NCI-H446 treated with DMSO at 0.1 percent for 48 hours (cell line): ENCODE data around the gene KRT13.

Experiments used
- DNase-seq: peaks from one replicate; lab custom pipeline; 2025; lab: John Stamatoyannopoulos, UW

KRT13 gene

GRCh38 chr17:41537614-41537954 lies 32.2 kb upstream of the KRT13 start:
- no peak for DNase-seq

GRCh38 chr17:41536741-41537613 lies 31.6 kb upstream of the KRT13 start:
- DNase-seq: no peak

GRCh38 chr17:41535764-41536481 lies 30.5 kb upstream of the KRT13 start:
- DNase-seq: no peak

GRCh38 chr17:41534899-41535546 lies 29.6 kb upstream of the KRT13 start:
- no peak for DNase-seq

- no peak for DNase-seq
Measured at GRCh38 chr17:41533613-41534012, 28.2 kb upstream of the KRT13 start.

GRCh38 chr17:41532947-41533570 lies 27.6 kb upstream of the KRT13 start:
- DNase-seq: no peak

- no peak for DNase-seq
Measured at GRCh38 chr17:41531993-41532392, 26.6 kb upstream of the KRT13 start.

- DNase-seq: no peak
Measured at GRCh38 chr17:41530062-41531048, 24.9 kb upstream of the KRT13 start.

GRCh38 chr17:41529491-41529915 lies 24.1 kb upstream of the KRT13 start:
- no peak for DNase-seq

GRCh38 chr17:41528959-41529353 lies 23.5 kb upstream of the KRT13 start:
- DNase-seq: no peak

GRCh38 chr17:41527063-41528023 lies 21.9 kb upstream of the KRT13 start:
- DNase-seq: no peak

GRCh38 chr17:41524261-41524660 lies 18.8 kb upstream of the KRT13 start:
- DNase-seq: no peak

GRCh38 chr17:41523787-41524186 lies 18.4 kb upstream of the KRT13 start:
- DNase-seq: no peak

GRCh38 chr17:41523225-41523593 lies 17.8 kb upstream of the KRT13 start:
- no peak for DNase-seq

- DNase-seq: no peak
Measured at GRCh38 chr17:41522301-41523224, 17.2 kb upstream of the KRT13 start.

GRCh38 chr17:41521574-41522261 lies 16.3 kb upstream of the KRT13 start:
- DNase-seq: no peak

- DNase-seq: peak; percentile 1
Measured at GRCh38 chr17:41520821-41521521, 15.6 kb upstream of the KRT13 start.
